NOMO-1 treated with DMSO at 0.1 percent for 48 hours (cell line): ENCODE measurements around the gene CAPN9.

Experiments
- DNase-seq: peaks from one replicate; lab custom pipeline; 2025; ENCODE audit not compliant: unreplicated experiment; lab: John Stamatoyannopoulos, UW

CAPN9 gene

GRCh38 chr1:230794431-230794830 lies 47.2 kb downstream of the CAPN9 start:
- DNase-seq: no peak

DNA sequence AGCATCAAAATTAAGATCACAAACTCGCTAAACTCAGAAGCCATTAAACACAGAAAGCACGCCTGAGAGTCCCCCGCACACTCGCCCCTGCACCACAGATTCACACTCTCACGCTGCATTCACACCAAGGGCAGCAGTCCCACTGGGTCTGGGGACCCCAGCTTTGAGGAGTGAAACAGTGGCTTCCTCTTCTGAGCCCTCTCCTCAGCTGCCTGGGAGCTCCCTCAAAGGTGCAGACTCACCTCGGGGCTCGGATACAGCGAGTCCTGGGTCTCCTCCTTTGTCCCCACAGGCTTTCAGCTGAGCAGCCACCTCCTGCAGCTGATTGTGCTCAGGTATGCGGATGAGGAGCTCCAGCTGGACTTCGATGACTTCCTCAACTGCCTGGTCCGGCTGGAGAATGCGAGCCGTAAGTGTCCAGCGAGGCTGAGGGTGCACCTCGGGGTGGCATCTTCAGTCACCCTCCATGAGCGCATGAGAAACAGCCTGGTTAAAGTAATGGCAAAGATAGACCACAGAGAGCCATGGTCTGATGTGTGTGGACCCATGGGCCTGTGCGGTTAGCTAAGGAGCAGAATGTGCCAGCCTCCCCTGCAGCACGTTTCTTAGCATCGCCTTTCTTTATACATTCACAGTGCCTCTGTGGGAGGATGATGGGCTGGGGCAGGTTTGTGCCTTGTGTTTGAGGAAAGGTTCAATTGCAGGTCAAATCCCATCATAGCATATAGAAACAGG lies 47.9 kb downstream of the CAPN9 start:
- no peak for DNase-seq

DNA sequence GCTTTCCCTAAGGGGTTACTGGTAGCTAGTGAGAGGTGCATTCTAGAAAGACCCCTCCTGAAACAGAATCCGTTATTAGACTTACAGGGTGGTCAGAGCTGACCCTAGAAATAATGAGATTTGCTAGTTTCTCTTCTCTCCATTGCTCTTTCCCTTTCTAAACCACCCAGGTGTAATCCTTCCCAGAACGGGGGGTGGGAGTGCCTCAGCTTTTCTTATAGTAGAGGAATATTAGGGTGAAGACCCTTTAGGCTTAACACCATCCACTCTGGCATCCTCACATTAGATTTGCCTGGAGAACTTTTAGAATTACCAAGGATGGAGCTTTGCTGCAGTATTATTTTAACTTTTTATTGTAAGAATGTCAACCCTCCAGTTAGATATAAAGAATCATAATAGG lies 49.4 kb downstream of the CAPN9 start:
- no peak for DNase-seq

GRCh38 chr1:230797376-230797920 lies 50.3 kb downstream of the CAPN9 start:
- no peak for DNase-seq

- peak; percentile 17 for DNase-seq
These were observed 50.8 kb downstream of the CAPN9 start for GRCh38 chr1:230797942-230798365.

GRCh38 chr1:230798491-230798890 lies 51.3 kb downstream of the CAPN9 start:
- DNase-seq: no peak

DNA sequence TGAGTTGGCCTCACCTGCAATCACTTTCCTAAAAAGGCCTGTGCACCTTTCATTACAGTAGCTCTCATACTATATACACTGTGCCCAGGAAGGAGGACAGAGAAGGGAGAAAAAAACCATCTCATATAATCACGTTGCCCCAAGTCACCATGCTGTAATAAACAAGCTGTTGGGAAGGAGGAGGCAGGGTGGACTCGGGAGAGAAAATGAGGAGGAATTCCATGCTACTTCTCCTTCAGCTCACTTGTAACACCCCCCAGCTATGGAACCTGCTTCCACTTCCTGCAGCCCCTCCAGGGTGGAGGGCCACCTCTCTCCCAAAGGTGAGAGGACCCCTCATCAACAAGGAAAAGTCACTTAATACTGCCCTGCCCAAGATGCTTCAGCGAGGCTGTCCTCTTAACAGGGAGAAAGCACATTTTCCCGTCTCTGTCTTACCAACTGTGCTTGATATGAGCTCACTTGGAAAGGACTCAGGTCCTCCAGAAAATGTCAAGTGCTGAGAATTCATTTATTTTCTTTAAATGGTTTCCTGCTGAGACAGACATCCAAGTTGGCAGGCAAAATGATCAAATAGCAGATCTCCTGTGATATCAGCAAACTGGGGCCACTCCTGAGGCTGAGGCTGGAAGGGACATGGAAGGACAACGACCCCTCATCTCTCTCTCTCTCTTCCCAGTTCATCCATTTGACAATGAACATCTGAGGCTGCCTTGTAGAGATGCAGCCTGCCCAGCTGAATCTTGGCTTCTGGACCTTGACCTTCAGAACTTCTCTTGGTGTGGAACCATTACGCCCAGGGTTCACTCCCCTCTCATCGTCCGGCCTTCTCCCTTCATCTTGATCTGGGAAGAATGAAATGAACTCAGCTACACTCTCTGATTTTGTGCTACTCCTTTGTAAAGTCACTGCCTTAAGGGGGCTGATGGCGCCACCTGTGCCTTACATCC lies 54.0 kb downstream of the CAPN9 start:
- no peak for DNase-seq

DNA sequence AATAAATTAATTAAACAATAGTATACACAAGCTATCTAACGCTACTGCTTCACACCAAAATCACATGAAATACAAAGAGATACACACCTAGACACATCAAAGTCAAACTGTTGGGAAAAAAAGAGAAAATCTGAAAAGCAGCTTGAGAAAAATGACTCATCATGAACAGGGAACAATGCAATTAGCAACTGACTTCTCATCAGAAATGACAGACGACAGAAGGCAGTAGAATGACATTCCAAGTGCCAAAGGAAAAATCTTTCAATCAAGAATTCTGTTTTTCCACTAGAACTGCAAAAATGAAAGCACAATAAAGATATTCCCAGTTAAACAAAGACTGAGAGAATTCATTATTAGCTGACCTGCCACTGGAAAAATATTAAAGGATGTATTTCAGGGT lies 57.2 kb downstream of the CAPN9 start:
- no peak for DNase-seq

DNA sequence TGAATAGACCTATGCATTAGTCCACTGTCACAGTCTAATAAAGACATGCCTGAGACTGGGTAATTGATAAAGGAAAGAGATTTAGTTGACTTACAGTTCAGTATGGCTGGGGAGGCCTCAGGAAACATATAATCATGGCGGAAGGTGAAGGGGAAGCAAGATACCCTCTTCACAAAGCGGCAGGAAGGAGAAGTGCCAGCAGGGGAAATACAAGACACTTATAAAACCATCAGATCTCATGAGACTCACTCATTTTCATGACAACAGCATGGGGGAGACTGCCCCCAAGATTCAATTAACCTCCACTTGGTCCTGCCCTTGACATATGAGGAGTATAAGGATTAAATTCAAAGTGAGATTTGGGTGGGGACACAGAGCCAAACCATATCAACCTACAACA lies 59.4 kb downstream of the CAPN9 start:
- no peak for DNase-seq

DNA sequence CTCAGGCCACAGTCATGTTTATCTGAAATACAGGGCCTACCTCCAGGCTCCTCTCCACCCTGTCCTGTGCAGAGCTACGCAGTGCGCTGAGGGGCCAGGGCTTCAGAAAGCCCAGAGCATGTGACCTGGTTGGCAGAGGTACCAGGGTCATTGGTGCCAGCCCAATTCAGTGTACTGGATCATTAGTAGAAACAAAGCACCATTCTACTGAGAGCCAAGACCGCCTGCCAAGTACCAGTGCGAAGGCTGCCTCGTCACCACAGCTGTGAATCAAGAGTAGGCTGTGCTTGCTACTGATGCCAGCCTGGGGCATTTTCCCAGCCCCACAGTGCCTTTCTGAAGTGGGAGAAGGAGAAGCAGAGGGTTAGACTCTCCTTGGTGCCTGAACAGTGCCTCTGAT lies 59.8 kb downstream of the CAPN9 start:
- DNase-seq: no peak

DNA sequence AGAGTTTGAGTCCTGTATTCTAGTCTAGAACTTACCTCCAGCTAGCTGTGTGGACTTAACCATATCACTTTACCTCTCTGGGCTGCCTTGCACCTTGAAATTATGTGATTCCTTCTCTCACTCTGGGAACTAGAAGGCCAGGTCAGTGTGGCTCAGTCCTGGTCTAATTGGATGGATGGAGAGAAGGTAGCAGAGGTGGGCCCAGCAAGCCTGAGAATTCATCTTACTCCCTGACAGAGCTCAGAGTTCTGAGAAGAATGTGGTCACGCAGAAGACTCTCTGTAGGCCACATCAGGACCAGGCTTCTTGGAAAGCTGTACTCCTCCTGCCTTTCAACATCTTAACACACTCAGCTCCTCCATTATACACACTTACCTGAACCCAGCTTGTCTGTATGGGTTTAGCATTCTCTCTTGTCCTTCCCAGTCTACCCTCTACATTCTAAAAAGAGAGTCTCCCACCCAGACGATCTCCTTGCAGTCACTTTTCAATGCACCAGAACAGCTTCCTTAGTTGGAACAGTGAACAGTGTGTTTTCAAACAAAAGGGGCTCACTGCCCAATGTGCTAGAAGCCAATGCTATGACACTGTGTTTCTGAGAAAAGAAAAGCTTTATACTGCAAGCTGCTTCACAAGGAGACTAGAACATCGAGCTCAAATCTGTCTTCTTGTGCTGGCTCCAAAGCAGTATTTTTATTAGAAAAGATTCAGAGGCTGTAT lies 60.5 kb downstream of the CAPN9 start:
- no peak for DNase-seq

GRCh38 chr1:230808281-230808872 lies 61.2 kb downstream of the CAPN9 start:
- DNase-seq: no peak

- no peak for DNase-seq
These were observed 62.2 kb downstream of the CAPN9 start for GRCh38 chr1:230809256-230809990.

- DNase-seq: no peak
These were observed 65.4 kb downstream of the CAPN9 start for GRCh38 chr1:230812568-230812967.

- DNase-seq: no peak
These were observed 67.9 kb downstream of the CAPN9 start for GRCh38 chr1:230814949-230815692.

GRCh38 chr1:230816018-230816417 lies 68.8 kb downstream of the CAPN9 start:
- no peak for DNase-seq

DNA sequence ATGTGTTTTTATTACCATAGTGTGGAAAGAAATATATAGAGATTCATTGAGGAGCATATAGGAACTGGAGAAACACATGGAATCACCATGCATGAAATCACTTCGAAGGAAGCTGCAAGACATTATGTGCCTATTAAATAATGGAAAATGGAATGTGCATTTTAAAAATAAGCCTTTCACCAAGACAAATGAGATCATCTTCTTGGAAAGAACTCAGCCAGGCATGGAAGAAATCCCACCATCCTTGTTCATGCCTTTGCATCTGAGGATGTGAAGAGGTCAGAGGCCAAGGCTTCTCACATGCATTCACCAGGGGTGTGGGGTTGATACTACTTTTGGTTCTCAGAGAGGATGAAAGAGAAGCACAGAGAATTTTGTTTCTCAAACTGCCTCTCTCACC lies 71.2 kb downstream of the CAPN9 start:
- no peak for DNase-seq

DNA sequence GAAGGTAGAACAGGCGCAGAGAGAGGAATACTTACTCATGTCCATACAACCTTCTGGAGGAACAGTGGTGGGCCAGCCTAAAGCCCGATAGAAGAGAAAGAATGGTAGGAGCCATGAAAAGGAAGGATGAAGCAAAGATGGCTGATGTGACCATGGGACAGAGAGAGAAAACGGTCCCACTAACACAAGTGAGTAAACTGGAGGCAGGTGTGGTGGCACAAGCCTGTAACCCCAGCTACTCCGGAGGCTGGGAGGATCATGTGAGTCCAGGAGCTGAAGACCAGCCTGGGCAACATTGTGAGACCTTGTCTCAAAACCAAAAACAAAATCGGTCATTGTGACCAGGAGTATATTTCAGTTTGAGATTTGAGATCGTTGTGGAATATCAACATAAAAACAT lies 71.7 kb downstream of the CAPN9 start:
- no peak for DNase-seq

GRCh38 chr1:230819976-230820375 lies 72.8 kb downstream of the CAPN9 start:
- DNase-seq: no peak
